GM23338 (cell line): ENCODE measurements around the gene AHDC1. TPM values are rescaled to one million over a fixed set of nuclear protein-coding genes. Genes with fewer than 3 reads are reported as not detected.

ENCODE experiments used
- ATAC-seq: fragments of 200-7000 bp; cut with Tn5 transposase; 3 replicates; pipeline ENCODE4 v1.9.1; 2020
- DNase-seq: peaks from one replicate; pipeline ENCODE4 v3.0.0-alpha.2; 2015; ENCODE audit warnings: low spot score
- H2AFZ ChIP-seq: fragments of 200-600 bp; sonication (generic); 2 replicates; pipeline ENCODE4 v1.8.0; 2016; ENCODE audit warnings: antibody characterized with exemption, mild to moderate bottlenecking, moderate library complexity
- H3F3A ChIP-seq: fragments of 200-600 bp; sonication (generic); replicated peaks from 2 replicates; pipeline ENCODE4 v1.8.0; 2017; ENCODE audit warnings: antibody characterized with exemption, mixed run types, low read depth
- H3K27ac ChIP-seq: fragments of 200-600 bp; sonication (generic); 2 replicates; pipeline ENCODE4 v1.6.1; 2016; ENCODE audit warnings: low read depth
- H3K27me3 ChIP-seq: fragments of 200-600 bp; sonication (generic); 2 replicates; pipeline ENCODE4 v1.8.0; 2016; ENCODE audit warnings: mild to moderate bottlenecking, mixed run types, moderate library complexity; ENCODE audit not compliant: insufficient read depth
- H3K36me3 ChIP-seq: fragments of 200-600 bp; sonication (generic); 2 replicates; pipeline ENCODE4 v1.8.0; 2016; ENCODE audit warnings: mild to moderate bottlenecking; ENCODE audit not compliant: insufficient read depth
- H3K4me1 ChIP-seq: fragments of 200-600 bp; sonication (generic); 2 replicates; pipeline ENCODE4 v1.8.0; 2016; ENCODE audit warnings: mild to moderate bottlenecking, moderate library complexity; ENCODE audit not compliant: insufficient read depth
- H3K4me2 ChIP-seq: fragments of 200-600 bp; sonication (generic); 2 replicates; pipeline ENCODE4 v1.7.1; 2017; ENCODE audit warnings: mixed run types
- H3K4me3 ChIP-seq: fragments of 200-600 bp; sonication (generic); 2 replicates; pipeline ENCODE4 v1.6.1; 2016; ENCODE audit warnings: mixed run types
- H3K79me2 ChIP-seq: fragments of 200-600 bp; sonication (generic); replicated peaks from 2 replicates; pipeline ENCODE4 v1.8.0; 2017; ENCODE audit warnings: mild to moderate bottlenecking; ENCODE audit not compliant: insufficient read depth
- H3K9me2 ChIP-seq: fragments of 200-600 bp; sonication (generic); 2 replicates; pipeline ENCODE4 v1.8.0; 2017; ENCODE audit not compliant: insufficient read depth
- H4K20me1 ChIP-seq: fragments of 200-600 bp; sonication (generic); replicated peaks from 2 replicates; pipeline ENCODE4 v1.8.0; 2017; ENCODE audit warnings: mild to moderate bottlenecking; ENCODE audit not compliant: insufficient read depth
- H3K27ac Mint-ChIP-seq: 2 replicates; pipeline ENCODE4 v1.8.0; 2020; ENCODE audit warnings: inconsistent platforms, mild to moderate bottlenecking, moderate library complexity, mixed read lengths
- H3K27me3 Mint-ChIP-seq: 3 replicates; pipeline ENCODE4 v1.8.0; 2022; ENCODE audit warnings: low read depth, mild to moderate bottlenecking, moderate library complexity, mixed read lengths, inconsistent platforms; ENCODE audit not compliant: insufficient read depth, poor library complexity
- H3K36me3 Mint-ChIP-seq: 3 replicates; pipeline ENCODE4 v1.8.0; 2021; ENCODE audit warnings: low read depth, mild to moderate bottlenecking, inconsistent platforms, moderate library complexity, mixed read lengths
- H3K4me1 Mint-ChIP-seq: 3 replicates; pipeline ENCODE4 v1.8.0; 2020; ENCODE audit warnings: mild to moderate bottlenecking, inconsistent platforms, mixed read lengths
- H3K4me3 Mint-ChIP-seq: 3 replicates; pipeline ENCODE4 v1.8.0; 2021; ENCODE audit warnings: moderate library complexity, mild to moderate bottlenecking, inconsistent platforms, mixed read lengths
- H3K9me3 Mint-ChIP-seq: 3 replicates; pipeline ENCODE4 v1.8.0; 2020; ENCODE audit warnings: moderate library complexity, mild to moderate bottlenecking, inconsistent platforms, mixed read lengths
- CREB1 ChIP-seq: fragments of 250-450 bp; sonication (Bioruptor Pico); IDR thresholded peaks from 2 replicates; pipeline ENCODE4 v1.5.0; 2020; ENCODE audit warnings: low read depth, mild to moderate bottlenecking, moderate library complexity
- CTCF ChIP-seq, 2 experiments: fragments of 200-600 bp in 1 of 2; sonication (generic) in 1 of 2; conservative IDR thresholded peaks; 2 replicates each; pipeline versions ENCODE4 v1.5.1 to v1.6.1; 2016 to 2017; ENCODE audit warnings: antibody characterized with exemption in 2 of 2, low read depth in 2 of 2, mild to moderate bottlenecking in 2 of 2, moderate library complexity in 1 of 2
- ETS1 ChIP-seq: IDR thresholded peaks from 2 replicates; pipeline ENCODE4 v1.6.1; 2016; ENCODE audit warnings: antibody characterized with exemption
- EZH2 ChIP-seq: fragments of 200-600 bp; sonication (generic); IDR thresholded peaks from one replicate; pipeline ENCODE4 v1.8.0; 2017; ENCODE audit warnings: antibody characterized with exemption, mild to moderate bottlenecking, low read depth; ENCODE audit not compliant: unreplicated experiment
- EZH2phosphoT487 ChIP-seq: fragments of 200-600 bp; sonication (generic); IDR thresholded peaks from one replicate; pipeline ENCODE4 v1.8.1; 2018; ENCODE audit warnings: antibody characterized with exemption; ENCODE audit not compliant: unreplicated experiment
- JUNB ChIP-seq: IDR thresholded peaks from one replicate; pipeline ENCODE4 v1.6.1; 2016; ENCODE audit warnings: antibody characterized with exemption; ENCODE audit not compliant: unreplicated experiment
- NANOG ChIP-seq: IDR thresholded peaks from 2 replicates; pipeline ENCODE4 v1.6.1; 2016; ENCODE audit warnings: antibody characterized with exemption, borderline replicate concordance
- POLR2AphosphoS5 ChIP-seq: IDR thresholded peaks from 2 replicates; pipeline ENCODE4 v1.6.1; 2016; ENCODE audit warnings: antibody characterized with exemption, low read depth
- REST ChIP-seq: IDR thresholded peaks from one replicate; pipeline ENCODE4 v1.6.1; 2018; ENCODE audit warnings: antibody characterized with exemption; ENCODE audit not compliant: unreplicated experiment
- STAT1 ChIP-seq: IDR thresholded peaks from one replicate; pipeline ENCODE4 v1.6.1; 2016; ENCODE audit warnings: antibody characterized with exemption; ENCODE audit not compliant: unreplicated experiment
- ZNF114 ChIP-seq: fragments of 250-450 bp; sonication (Bioruptor Pico); IDR thresholded peaks from 2 replicates; pipeline ENCODE4 v1.5.0; 2020; ENCODE audit warnings: mild to moderate bottlenecking, moderate library complexity
- ZNF331 ChIP-seq: fragments of 250-450 bp; sonication (Bioruptor Pico); IDR thresholded peaks from 2 replicates; pipeline ENCODE4 v1.5.0; 2020; ENCODE audit warnings: low read depth, mild to moderate bottlenecking, moderate library complexity
- ZNF462 ChIP-seq: fragments of 250-450 bp; sonication (Bioruptor Pico); IDR thresholded peaks from 2 replicates; pipeline ENCODE4 v1.5.0; 2020; ENCODE audit warnings: mild to moderate bottlenecking, moderate library complexity
- polyA plus RNA-seq: library from polyadenylated mRNA; unstranded; fragments of >200 nt; fragmentation: Nextera tagmentation; extraction: Ambion mirVana; gene quantifications from 2 replicates; pipeline ENCODE4 v1.2.1, GENCODE V29; 2016
- total RNA-seq: library from RNA; depleted of rRNA; stranded (reverse); fragments of >200 nt; shearing (Covaris generic); gene quantifications from 2 replicates; pipeline ENCODE4 v1.2.3, GENCODE V29; 2014

AHDC1 gene
- total and polyA plus RNA-seq, 2 experiments from 2014 or later: 8.3 to 22.2 TPM

- Mint-ChIP-seq H3K9me3 (no peaks in the 10 kb centered on the region), H3K4me3 (peak overlapping the region; percentile 69; the same call in 1 of the 3 replicates)
- TF ChIP-seq CTCF (conservative IDR thresholded peaks at IDR 0.05; ENCODE audit: low read depth in 2 of 2): no peak
- no peak for TF ChIP-seq POLR2AphosphoS5
- no peak for TF ChIP-seq STAT1
- TF ChIP-seq EZH2phosphoT487: no peak
- no peak for TF ChIP-seq REST
- TF ChIP-seq ETS1: no peak
- no peak for TF ChIP-seq EZH2
- TF ChIP-seq ZNF462 (CRISPR knock-in tag): no peak
- TF ChIP-seq JUNB: no peak
- TF ChIP-seq CREB1 (CRISPR knock-in tag): no peak
- no peak for TF ChIP-seq NANOG
- TF ChIP-seq ZNF331 (CRISPR knock-in tag): no peak
- TF ChIP-seq ZNF114 (CRISPR knock-in tag): no peak
These were observed 29.3 kb upstream of the AHDC1 start for GRCh38 chr1:27633298-27633610.

More at GRCh38 chr1:27633298-27633610, 29.3 kb upstream of the AHDC1 start:
- Histone ChIP-seq H3K27ac (no peak overlapping the region), H3K36me3 (no peaks in the 10 kb centered on the region), H3K4me1 (peaks cover 17% of the 10 kb centered on the region), H3K79me2 (no peaks in the 10 kb centered on the region), H2AFZ (no peak overlapping the region), H3K27me3 (peaks cover 43% of the 10 kb centered on the region), H3K4me3 (no peak overlapping the region), H3F3A (peaks cover 5% of the 10 kb centered on the region), H3K4me2 (no peak overlapping the region), H3K9me2 (no peaks in the 10 kb centered on the region), H4K20me1 (no peaks in the 10 kb centered on the region)
- no peak for ATAC-seq
- no peak for DNase-seq
- Mint-ChIP-seq H3K36me3 (no peaks in the 10 kb centered on the region), H3K4me1 (peaks cover 33% of the 10 kb centered on the region), H3K27me3 (peaks cover 37% of the 10 kb centered on the region), H3K27ac (no peak overlapping the region)
